Sigmoid colon (tissue), 4 donors: ENCODE data around the gene SNX5.

Experiments used
- CTCF ChIP-seq, 4 experiments: fragments of 450-650 bp in 3 of 4; fragments of 200-600 bp in 1 of 4; IDR thresholded peaks; one replicate each; pipeline ENCODE4 v1.5.1; 2016 to 2019; ENCODE audit warnings: antibody characterized with exemption in 4 of 4, mild to moderate bottlenecking in 3 of 4, moderate library complexity in 2 of 4
- POLR2A ChIP-seq, 2 donors: fragments of 450-650 bp; IDR thresholded peaks; one replicate each; pipeline ENCODE4 v1.6.1; 2016; ENCODE audit warnings: antibody characterized with exemption in 2 of 2, mild to moderate bottlenecking in 2 of 2, moderate library complexity in 2 of 2
- POLR2AphosphoS5 ChIP-seq, 4 donors: sonication (generic); formaldehyde crosslinking; IDR thresholded peaks; one replicate each; pipeline ENCODE4 v1.6.1; 2017; ENCODE audit warnings: antibody characterized with exemption in 4 of 4

GRCh38 chr20:17951323-17951722 lies 17.3 kb downstream of the SNX5 start:
- TF ChIP-seq POLR2AphosphoS5 (IDR thresholded peaks at IDR 0.05) = no peak
- TF ChIP-seq POLR2A (IDR thresholded peaks at IDR 0.05) = no peak
- no peak for TF ChIP-seq CTCF (IDR thresholded peaks at IDR 0.05)
